ENCODE results near the gene AFG3L2.

- TF ChIP-seq CTCF (IDR thresholded peaks at IDR 0.05; ENCODE audit: low read depth, low read length) (no peak), POLR2A (IDR thresholded peaks at IDR 0.05; ENCODE audit: extremely low read depth, insufficient read length) (no peak)
These were observed 40.8 kb downstream of the AFG3L2 start for GRCh38 chr18:12336171-12336613.

Measured in NB4 (cell line).